ENCODE measurements around the gene MOV10. TPM values are rescaled to one million over a fixed set of nuclear protein-coding genes. Genes with fewer than 3 reads are reported as not detected.
A peak's percentile ranks its signal among the peaks of the same experiment; 100 is the strongest.

Gene MOV10
- total and polyA plus RNA-seq, 8 donors, result 57.8 to 81.3 (median 71.3) TPM

DNA sequence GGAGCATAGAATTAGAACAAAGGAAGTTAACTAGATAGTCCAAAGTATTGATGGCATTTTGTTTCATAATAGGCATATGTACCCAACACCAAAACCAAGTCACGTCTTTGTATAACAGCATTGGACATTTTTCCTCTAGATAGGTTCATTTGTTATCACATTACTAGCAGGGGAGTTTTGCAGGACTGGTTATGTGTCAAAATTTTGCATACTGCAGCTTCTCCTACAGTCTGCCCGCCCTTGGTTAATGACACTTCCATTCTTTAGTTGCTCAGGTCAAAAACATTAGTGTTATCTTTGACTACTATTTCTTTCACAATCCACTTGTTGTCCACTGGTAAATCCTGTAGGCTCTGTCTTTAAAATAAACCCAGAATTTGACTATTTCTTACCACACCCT is 45.9 kb upstream of the MOV10 start:
- H3K36me3 ChIP-seq, result peaks cover 0 to 8% of the 10 kb centered on the region in 2 donors
- no peak overlapping the region for H3K4me3 ChIP-seq
- DNase-seq, result no peak
- H3K27ac ChIP-seq, result no peak overlapping the region
- no peaks in the 10 kb centered on the region for H3K27me3 ChIP-seq
- intact Hi-C loops (cut with DNase I), result loop anchor here in 1 of 2 donors (10.0 kb wide), 2 partner anchors 46 to 76 kb away; partner anchors contain the start of genes MOV10 and RHOC
- no peak for ATAC-seq
- TF ChIP-seq CTCF (IDR thresholded peaks at IDR 0.05), result no peak
- H3K4me1 ChIP-seq, result peaks cover 12 to 97% of the 10 kb centered on the region in 2 donors
- H3K9me3 ChIP-seq, result no peaks in the 10 kb centered on the region

GRCh38 chr1:112629256-112629655 is 45.2 kb upstream of the MOV10 start:
- TF ChIP-seq CTCF (IDR thresholded peaks at IDR 0.05), result no peak
- DNase-seq (no peak), ATAC-seq (no peak)
- H3K27me3 ChIP-seq, result no peaks in the 10 kb centered on the region
- intact Hi-C loops (cut with DNase I), result loop anchor here in 1 of 2 donors (10.0 kb wide), 2 partner anchors 46 to 76 kb away; partner anchors contain the start of genes MOV10 and RHOC
- no peak overlapping the region for H3K27ac ChIP-seq
- no peaks in the 10 kb centered on the region for H3K9me3 ChIP-seq
- H3K36me3 ChIP-seq, result peaks cover 0 to 8% of the 10 kb centered on the region in 2 donors
- peaks cover 12 to 97% of the 10 kb centered on the region in 2 donors for H3K4me1 ChIP-seq
- H3K4me3 ChIP-seq, result no peak overlapping the region

- ATAC-seq, result no peak
Measured at GRCh38 chr1:112633628-112634027, 40.8 kb upstream of the MOV10 start.

DNA sequence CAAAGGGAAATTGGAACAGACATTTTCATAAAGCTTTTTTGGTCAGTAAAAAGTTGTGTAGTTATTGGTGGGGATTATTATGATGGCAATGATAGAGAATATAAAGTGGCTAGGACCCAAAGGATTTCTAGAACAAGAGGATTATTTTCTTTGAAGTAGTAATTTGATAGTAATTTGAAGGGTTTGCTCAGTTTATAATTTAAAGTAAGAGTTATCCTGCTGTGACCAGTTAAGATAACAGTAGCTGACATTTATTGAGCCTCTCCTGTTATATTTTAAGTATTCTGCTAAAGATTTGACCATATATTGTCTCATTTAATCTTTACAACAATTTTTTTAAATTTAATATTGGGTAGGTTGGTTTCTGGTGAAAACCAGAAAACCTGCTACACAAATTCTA is 40.1 kb upstream of the MOV10 start:
- Histone ChIP-seq H3K4me1 (peaks cover 0 to 87% of the 10 kb centered on the region in 2 donors), H3K27ac (no peak overlapping the region), H3K27me3 (no peaks in the 10 kb centered on the region), H3K9me3 (no peaks in the 10 kb centered on the region), H3K4me3 (no peak overlapping the region), H3K36me3 (peaks cover 0 to 8% of the 10 kb centered on the region in 2 donors)
- no peak for ATAC-seq
- no peak for TF ChIP-seq CTCF (IDR thresholded peaks at IDR 0.05)
- no peak for DNase-seq
- intact Hi-C loops (cut with DNase I), result no loop called here

More at GRCh38 chr1:112633628-112634027, 40.8 kb upstream of the MOV10 start:
- no peak for TF ChIP-seq CTCF (IDR thresholded peaks at IDR 0.05)
- no peaks in the 10 kb centered on the region for H3K9me3 ChIP-seq
- H3K4me3 ChIP-seq, result no peak overlapping the region
- H3K27ac ChIP-seq, result no peak overlapping the region
- H3K36me3 ChIP-seq, result peaks cover 0 to 8% of the 10 kb centered on the region in 2 donors
- H3K4me1 ChIP-seq, result peaks cover 3 to 94% of the 10 kb centered on the region in 2 donors
- no peak for DNase-seq
- intact Hi-C loops (cut with DNase I), result no loop called here
- H3K27me3 ChIP-seq, result no peaks in the 10 kb centered on the region

- intact Hi-C loops (cut with DNase I), result no loop called here
Measured at GRCh38 chr1:112636056-112636455, 38.4 kb upstream of the MOV10 start.

More at GRCh38 chr1:112636056-112636455, 38.4 kb upstream of the MOV10 start:
- no peaks in the 10 kb centered on the region for H3K27me3 ChIP-seq
- DNase-seq (no peak), ATAC-seq (no peak)
- no peaks in the 10 kb centered on the region for H3K36me3 ChIP-seq
- H3K27ac ChIP-seq, result peak overlapping the region in 1 of 2 donors; percentile 57
- peaks cover 0 to 72% of the 10 kb centered on the region in 2 donors for H3K4me1 ChIP-seq
- H3K4me3 ChIP-seq, result no peak overlapping the region
- no peak for TF ChIP-seq CTCF (IDR thresholded peaks at IDR 0.05)
- H3K9me3 ChIP-seq, result no peaks in the 10 kb centered on the region

Data from left lung (tissue), 10 donors.